Ovary (tissue), 3 donors: ENCODE data around the gene WEE1.

ENCODE experiments used
- EP300 ChIP-seq: sonication (generic); formaldehyde crosslinking; IDR thresholded peaks from one replicate; pipeline ENCODE4 v1.6.1; 2017; ENCODE audit warnings: antibody characterized with exemption
- POLR2A ChIP-seq: fragments of 450-650 bp; IDR thresholded peaks from one replicate; pipeline ENCODE4 v1.6.1; 2017; ENCODE audit warnings: antibody characterized with exemption, mild to moderate bottlenecking, moderate library complexity
- TF ChIP-seq, protein P1 (sequence below), 3 donors: fragments of 450-650 bp in 2 of 3; fragments of 200-600 bp in 1 of 3; IDR thresholded peaks; one replicate each; pipeline versions ENCODE4 v1.5.1 to v1.8.0; 2016 to 2022; ENCODE audit warnings: antibody characterized with exemption in 3 of 3, mild to moderate bottlenecking in 1 of 3
- donor health status: DM: no; HTN: no; CAD: no.

GRCh38 chr11:9633679-9634078 is 60.2 kb downstream of the WEE1 start:
- TF ChIP-seq, protein P1, sequence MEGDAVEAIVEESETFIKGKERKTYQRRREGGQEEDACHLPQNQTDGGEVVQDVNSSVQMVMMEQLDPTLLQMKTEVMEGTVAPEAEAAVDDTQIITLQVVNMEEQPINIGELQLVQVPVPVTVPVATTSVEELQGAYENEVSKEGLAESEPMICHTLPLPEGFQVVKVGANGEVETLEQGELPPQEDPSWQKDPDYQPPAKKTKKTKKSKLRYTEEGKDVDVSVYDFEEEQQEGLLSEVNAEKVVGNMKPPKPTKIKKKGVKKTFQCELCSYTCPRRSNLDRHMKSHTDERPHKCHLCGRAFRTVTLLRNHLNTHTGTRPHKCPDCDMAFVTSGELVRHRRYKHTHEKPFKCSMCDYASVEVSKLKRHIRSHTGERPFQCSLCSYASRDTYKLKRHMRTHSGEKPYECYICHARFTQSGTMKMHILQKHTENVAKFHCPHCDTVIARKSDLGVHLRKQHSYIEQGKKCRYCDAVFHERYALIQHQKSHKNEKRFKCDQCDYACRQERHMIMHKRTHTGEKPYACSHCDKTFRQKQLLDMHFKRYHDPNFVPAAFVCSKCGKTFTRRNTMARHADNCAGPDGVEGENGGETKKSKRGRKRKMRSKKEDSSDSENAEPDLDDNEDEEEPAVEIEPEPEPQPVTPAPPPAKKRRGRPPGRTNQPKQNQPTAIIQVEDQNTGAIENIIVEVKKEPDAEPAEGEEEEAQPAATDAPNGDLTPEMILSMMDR (IDR thresholded peaks at IDR 0.05): no peak
- TF ChIP-seq POLR2A (no peak), EP300 (no peak)
